A673 (cell line): ENCODE measurements around the gene ZNF280D.

Source experiments
- EZH2 ChIP-seq: fragments of 200-600 bp; sonication (generic); IDR thresholded peaks from 2 replicates; pipeline ENCODE4 v1.6.1; 2017; ENCODE audit warnings: borderline replicate concordance, low read depth, mild to moderate bottlenecking, mixed read lengths, antibody characterized with exemption, low read length; ENCODE audit not compliant: poor library complexity, severe bottlenecking
- TF ChIP-seq, protein P1 (sequence below): fragments of 300-800, 200-600 bp; sonication (generic); conservative IDR thresholded peaks from 2 replicates; pipeline ENCODE4 v1.5.1; 2017; ENCODE audit warnings: low read depth, mild to moderate bottlenecking, antibody characterized with exemption, low read length, moderate library complexity, mixed read lengths

GRCh38 chr15:56639631-56640030, 93.7 kb downstream of the ZNF280D start:
- TF ChIP-seq, protein P1, sequence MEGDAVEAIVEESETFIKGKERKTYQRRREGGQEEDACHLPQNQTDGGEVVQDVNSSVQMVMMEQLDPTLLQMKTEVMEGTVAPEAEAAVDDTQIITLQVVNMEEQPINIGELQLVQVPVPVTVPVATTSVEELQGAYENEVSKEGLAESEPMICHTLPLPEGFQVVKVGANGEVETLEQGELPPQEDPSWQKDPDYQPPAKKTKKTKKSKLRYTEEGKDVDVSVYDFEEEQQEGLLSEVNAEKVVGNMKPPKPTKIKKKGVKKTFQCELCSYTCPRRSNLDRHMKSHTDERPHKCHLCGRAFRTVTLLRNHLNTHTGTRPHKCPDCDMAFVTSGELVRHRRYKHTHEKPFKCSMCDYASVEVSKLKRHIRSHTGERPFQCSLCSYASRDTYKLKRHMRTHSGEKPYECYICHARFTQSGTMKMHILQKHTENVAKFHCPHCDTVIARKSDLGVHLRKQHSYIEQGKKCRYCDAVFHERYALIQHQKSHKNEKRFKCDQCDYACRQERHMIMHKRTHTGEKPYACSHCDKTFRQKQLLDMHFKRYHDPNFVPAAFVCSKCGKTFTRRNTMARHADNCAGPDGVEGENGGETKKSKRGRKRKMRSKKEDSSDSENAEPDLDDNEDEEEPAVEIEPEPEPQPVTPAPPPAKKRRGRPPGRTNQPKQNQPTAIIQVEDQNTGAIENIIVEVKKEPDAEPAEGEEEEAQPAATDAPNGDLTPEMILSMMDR: no peak
- no peak for TF ChIP-seq EZH2
